GM12892 (cell line): ENCODE measurements around the gene UVRAG.

ENCODE experiments used
- POLR2A ChIP-seq: IDR thresholded peaks from 2 replicates; pipeline ENCODE4 v1.6.1; 2011; ENCODE audit warnings: low read depth, low read length, control low read depth
- POLR2AphosphoS5 ChIP-seq: IDR thresholded peaks from 2 replicates; pipeline ENCODE4 v1.6.1; 2011; ENCODE audit warnings: low read depth, low read length, control low read depth
- TAF1 ChIP-seq: IDR thresholded peaks from 2 replicates; pipeline ENCODE4 v1.6.1; 2011; ENCODE audit warnings: low read depth, mild to moderate bottlenecking, control low read depth, low read length, borderline replicate concordance

- TF ChIP-seq POLR2A: no peak
- no peak for TF ChIP-seq POLR2AphosphoS5
- TF ChIP-seq TAF1: no peak
These were observed 34.9 kb downstream of the UVRAG start for GRCh38 chr11:75849894-75850293.
